ENCODE data around the gene NCOA7.
"Not testable (repeated sequence)": the region's sequence is repeated elsewhere in the genome, so short reads cannot be mapped to it uniquely, and the experiment has no call there.

NCOA7 gene

DNA sequence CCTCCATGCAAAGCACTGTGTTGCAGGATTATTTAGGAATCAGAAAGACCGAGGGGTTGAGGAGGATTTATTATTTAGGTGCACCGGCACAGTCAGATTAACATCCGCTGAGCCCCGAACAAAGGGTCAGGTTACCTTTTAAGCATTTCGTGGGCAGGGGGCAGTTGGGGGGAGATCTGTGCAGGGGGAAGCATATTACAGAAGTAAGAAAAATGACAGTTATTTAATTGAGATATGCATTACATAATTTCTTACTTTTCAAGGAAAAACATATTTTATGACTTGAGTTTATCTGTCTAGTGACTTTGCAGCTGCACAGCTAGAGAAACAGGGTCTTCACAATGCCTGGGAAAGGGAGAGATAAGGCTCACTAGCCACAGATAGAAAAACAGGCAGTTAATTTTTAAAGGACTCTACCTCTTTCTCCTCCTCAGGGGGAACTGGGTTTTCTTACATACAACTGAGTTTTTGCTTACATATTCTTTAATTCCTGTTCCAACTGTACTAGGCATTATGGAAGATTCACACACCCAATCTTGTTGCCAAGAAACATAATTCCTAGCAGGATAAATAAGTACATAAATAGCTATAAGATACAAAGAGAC lies 164.1 kb downstream of the NCOA7 start:
- no peak for DNase-seq

DNA sequence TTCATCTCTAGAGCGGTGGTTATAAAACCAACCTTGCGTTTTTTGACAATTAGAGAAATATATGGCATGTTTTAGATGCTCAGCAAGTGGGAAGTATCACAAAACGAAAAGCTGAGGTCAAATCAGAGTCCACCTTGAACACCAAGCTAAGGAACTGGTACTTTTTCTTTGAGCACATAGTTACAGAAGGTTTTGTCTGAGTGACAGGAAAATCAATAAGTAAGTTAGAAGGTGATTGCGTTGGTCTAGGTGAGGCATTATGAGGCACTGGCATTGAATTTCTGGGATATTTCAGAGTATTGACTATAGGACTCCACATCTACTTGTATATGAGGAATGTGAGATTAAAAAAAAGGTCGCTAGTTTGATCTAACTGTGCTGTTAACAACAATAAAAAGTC lies 165.2 kb downstream of the NCOA7 start:
- no peak for DNase-seq

DNA sequence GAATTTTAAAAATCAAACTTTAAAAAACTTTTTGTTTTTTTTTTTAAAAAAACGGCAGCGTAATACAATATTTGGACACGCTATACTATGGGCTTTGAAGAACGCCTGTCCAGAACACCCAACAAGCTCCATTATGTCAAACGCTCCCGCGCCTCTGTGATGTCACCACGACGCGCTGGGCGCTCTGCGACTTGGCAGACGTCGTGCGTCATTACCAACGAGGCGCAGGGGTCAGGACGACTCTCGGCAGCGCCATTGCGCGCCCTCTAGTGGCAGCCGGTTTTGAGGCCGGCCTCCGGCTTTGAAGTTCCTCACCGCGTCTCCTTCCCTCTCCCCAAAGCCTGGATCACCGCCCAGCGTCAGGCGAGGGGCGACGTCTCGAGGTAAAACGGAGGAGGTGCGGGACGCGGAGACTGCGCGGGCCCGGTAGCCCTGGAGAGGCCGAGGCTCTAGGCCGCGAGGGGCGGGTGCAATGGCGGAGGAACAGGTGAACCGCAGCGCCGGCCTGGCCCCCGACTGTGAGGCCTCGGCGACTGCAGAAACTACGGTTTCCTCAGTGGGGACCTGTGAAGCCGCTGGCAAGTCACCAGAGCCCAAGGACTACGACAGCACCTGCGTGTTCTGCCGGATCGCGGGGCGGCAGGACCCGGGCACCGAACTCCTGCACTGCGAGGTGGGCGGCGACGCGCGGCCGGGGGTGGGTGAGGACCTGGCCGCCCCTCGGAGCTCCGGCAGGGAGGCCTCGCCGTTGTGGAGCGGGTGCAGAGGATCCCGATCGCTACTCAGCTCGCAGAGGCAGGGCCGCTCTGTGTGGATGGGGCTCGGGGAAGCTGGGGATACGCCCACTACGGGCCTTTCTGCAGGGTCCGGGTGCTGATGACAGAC lies 166.0 kb downstream of the NCOA7 start, which contains the start of gene HINT3:
Gene HINT3 (plus strand): TSS at position 265 of the 885 bp plus-strand sequence. CDS start 208 bp downstream, at position 473.
- DNase-seq = peak; percentile 92 to 97 (median 96)

DNA sequence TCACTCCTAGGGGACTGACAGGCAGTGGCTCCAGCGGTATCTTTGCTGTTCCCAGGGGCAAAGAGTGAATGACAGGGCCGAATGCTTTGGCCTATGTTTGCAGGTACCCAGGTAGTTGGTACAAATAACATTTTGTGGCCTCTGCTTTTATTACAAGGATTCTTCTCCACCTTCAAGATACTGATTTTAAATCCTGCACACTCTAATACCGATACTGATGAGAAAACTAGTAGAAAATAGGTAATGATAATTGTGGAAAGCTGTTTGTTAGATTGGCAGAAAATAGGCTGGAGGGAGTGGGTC lies 166.6 kb downstream of the NCOA7 start:
- no peak for DNase-seq

DNA sequence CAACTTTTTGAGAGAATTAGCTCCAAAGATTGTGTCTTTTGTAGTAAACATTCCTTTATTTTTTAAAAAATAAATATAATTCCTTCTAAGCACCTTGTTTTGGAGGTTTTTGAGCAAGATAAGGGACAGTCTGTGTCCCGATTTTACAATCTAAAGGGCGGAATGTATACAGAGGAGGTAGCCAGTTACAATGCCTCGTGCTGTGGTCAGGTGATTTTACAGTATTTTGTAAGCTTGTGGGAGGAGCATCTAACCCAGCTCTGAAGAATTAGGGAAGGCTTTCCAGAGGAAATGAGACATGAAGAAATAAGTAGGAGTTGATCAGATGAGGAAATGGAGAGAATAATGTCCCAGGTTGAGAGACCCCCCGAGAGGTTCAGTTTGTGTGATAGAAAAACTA lies 167.1 kb downstream of the NCOA7 start:
- DNase-seq = no peak

DNA sequence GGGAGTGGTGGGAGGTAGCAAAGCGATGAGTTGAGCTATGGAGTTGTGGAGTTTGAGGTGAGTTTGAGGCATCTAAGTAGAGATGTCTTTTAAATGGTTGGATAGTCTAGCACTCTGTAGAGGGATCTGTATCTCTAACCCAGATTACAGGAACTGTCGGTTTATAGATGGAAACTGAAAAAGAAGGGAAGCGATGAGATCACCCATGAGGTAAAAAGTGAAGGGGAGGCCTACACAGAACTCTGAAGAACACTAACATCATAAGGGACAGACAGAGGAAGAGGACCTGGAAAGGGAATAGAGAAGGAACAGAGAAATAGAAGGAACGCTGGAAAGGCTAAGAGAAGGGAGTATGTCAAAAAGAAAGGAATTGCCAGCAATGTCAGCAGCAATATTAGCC lies 168.3 kb downstream of the NCOA7 start:
- DNase-seq = no peak

DNA sequence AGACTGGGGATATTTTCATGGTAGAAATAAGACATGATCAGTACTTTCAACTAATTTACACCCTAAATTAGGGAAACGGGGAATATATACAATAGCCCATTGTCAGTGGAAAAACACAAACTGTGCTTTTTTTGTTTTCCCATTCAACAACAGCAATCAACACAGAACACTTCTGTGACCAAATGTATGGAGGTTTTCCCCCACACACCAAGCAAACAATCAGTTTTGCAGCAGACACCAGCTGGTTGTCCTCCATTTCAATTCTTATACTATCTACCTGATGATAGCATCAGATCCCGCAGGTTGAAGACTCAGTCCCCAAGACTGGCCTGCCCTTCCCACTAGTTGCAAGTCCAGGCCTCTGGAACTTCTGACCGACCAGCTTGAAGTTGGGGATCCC lies 170.4 kb downstream of the NCOA7 start:
- DNase-seq = no peak

DNA sequence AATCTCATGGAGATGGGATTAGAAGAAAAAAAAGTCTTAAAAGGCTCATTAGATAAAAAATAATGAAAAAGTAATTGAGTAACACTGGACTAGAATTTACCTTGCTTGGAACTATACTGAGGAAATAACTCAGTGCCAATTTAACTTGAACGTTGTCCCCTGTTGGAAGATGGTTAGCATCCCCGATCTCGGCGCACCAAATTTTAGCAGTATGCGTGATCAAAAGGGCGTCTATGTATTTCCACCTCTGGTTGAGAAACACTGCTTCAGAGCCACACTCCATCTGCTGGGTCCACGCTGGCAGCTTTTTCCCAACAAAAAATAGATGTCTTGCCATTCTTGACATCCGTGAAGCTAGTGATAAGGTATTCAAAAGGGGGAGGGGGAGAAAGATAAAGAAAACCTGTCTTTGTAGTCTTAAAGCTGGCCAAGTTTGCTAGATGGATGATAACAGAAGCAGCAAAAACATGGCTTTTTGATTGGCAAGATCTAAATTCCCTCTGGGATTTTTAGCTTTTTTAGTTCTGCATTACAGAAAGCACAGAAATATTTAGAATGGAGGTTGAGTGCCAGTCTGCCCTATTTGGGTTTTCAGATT lies 172.2 kb downstream of the NCOA7 start:
- no peak for DNase-seq

DNA sequence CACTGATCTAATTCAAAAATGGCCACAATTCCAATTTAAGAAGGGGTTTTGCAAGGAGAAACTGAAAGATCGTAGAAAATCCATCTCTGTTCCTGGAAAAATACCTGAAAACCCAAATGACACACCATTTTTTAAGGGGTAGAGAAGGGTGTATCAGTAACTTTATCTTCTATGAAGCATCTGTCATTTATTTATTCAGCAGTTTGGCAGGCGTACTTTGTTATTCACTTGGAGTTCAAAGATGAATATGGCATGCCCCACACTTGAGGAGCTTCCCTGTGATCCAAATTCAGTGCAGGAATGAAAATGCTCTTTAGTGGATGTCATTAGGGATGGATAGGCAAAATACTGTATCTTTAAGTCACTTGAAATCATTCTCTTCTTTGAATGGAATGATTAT lies 173.1 kb downstream of the NCOA7 start:
- no peak for DNase-seq

DNA sequence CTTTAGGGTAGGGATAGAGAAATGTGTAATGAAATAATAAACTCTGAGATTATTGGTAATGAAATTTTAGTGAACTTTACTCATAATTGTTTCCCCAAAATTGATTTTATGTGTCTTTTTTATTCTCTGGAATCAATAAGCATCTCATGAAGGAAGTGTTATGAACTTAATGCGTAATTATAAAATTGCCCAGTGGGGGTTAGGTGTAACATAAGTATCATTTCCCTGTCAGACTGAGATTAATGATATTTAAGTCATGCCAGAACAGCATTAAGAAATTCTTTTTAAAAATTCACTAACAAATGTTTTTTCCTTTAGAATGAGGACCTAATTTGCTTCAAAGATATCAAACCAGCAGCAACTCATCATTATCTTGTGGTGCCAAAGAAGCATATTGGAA lies 175.8 kb downstream of the NCOA7 start:
- no peak for DNase-seq

DNA sequence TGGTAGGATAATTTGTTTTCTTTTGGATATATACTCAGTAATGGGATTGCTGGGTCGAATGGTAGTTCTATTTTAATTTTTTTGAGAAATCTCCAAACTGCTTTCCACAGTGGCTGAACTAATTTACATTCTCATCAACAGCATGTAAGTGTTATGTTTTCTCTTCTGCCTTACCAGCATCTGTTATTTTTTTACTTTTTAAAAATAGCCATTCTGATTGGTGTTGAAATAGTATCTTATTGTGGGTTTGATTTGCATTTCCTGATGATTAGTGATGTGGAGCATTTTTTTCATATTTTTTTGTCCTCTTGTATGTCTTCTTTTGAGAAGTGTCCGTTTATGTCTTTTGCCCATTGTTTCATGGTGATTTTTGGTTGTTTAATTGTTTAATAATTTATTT lies 177.7 kb downstream of the NCOA7 start:
- DNase-seq = no peak

DNA sequence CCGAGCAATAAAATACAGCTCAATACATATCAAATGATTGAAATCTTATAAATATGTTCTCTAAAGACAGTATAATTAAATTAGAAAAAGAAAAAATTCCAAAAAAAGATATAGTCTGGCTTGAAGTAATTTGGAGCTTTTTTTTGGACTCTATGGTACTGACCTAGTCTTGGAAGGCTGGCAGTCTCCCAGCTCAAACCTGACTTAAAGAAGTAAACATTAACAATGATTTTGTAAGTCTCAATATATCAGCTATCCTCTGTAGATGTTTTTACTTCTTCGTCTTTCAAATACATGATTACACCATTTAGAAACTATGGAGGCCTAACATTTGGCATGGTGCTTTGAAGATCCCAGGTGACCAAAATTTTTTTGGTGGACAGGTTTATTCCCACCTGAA lies 180.0 kb downstream of the NCOA7 start:
- DNase-seq = no peak

DNA sequence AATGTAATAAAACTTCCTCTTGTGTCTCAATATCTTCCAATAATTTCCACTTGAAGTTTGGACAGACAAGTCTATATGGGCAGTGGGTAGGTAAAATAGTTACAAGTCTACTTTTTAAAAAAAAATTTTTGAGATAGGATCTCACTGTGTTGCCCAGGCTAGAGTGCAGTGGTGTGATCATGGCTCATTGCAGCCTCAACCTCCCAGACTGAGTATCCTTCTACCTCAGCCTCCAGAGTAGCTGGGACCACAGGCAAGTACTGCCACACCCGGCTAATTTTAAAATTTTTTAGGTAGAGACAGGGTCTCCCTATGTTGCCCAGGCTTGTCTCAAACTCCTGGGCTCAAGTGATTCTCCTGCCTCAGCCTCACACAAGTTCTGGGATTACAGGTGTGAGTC lies 181.7 kb downstream of the NCOA7 start:
- not testable (repeated sequence) for DNase-seq

DNA sequence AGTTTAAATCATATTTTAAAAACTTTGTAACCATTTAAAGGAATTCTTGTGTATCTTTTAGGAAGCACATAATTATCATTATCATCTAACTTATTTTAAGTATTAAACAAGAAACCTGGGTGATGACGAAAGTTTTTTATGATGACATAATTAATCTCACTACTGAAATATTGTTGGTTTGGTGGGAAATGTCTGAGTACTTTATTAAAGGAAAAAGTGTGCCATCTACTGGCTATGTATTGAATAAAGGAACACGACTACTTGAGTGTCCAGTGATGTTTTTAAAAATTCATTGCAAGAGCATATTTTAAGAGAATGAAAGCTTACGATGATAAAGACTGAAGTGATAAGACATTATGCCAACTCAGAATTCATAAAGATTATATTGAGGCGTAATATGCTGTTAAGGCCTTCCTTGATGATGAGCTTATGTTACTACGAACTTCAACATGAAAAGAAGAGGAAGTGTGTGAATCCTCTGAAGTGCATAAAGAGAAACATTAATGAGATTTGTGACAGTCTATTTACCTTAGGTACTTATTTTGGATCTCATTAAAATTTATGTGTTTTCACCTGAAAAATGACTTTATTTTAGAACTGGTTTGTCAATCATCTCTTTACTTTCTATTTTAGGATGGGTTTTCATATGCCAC lies 183.6 kb downstream of the NCOA7 start:
- DNase-seq = no peak

DNA sequence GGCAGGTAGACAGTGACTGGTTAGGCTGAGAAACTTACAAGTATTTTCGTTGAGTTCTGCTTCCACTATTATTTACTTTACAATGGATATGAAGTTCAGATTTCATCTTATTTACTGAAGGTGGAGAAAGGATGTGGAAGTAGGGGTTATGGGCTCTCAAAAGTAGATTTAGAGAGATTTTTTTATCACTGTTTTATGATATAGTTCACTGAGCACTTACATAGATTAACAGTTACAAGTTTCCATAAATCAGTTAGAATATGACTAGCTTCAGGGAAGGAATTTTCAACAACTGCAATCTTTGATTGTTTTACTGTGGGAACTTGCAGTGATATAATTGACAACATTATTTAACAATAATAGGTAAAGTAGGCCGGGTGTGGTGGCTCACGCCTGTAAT lies 188.3 kb downstream of the NCOA7 start:
- no peak for DNase-seq
